ENCODE data around the gene SYNGAP1.

DNA sequence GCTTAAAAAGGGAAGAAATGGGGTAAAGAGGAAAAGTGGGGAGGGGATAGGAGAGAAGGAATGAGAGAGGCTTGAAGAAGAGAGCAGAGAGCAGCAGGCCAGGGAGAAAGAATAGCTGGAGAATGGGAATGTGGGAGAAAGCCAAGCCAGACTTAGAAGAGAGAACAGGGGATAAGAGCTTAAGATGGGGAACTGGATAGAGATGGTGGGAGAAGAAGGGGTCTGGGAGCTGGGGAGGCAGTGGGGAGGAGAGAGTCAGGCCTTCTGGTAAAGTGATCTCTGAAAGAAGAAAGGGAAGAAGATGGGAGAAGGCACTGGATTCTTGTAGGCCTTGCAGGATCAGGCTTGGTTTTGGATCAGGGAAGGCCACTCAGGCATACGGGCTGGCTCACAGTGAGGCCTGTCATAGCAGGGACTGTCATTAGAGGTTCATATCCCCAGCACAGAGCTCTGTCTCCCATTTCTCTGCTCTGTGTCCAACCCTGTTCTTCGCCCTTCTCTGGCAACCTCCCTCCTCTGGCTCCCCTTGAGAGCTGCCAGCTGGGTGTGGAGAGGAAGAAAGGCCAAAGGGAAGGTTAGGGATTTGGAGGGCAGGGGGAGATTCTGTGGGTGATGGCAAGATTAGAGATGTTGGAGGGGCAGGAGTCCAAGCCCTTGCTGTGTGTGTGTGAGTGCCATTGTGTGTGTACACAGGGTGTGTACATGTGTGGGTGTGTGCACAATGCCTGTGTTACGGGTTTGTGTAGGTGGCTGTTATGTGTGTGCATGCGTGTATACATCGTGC, 9.3 kb downstream of the SYNGAP1 start:
- TF ChIP-seq, protein P1, sequence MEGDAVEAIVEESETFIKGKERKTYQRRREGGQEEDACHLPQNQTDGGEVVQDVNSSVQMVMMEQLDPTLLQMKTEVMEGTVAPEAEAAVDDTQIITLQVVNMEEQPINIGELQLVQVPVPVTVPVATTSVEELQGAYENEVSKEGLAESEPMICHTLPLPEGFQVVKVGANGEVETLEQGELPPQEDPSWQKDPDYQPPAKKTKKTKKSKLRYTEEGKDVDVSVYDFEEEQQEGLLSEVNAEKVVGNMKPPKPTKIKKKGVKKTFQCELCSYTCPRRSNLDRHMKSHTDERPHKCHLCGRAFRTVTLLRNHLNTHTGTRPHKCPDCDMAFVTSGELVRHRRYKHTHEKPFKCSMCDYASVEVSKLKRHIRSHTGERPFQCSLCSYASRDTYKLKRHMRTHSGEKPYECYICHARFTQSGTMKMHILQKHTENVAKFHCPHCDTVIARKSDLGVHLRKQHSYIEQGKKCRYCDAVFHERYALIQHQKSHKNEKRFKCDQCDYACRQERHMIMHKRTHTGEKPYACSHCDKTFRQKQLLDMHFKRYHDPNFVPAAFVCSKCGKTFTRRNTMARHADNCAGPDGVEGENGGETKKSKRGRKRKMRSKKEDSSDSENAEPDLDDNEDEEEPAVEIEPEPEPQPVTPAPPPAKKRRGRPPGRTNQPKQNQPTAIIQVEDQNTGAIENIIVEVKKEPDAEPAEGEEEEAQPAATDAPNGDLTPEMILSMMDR (conservative IDR thresholded peaks at IDR 0.05; ENCODE audit: low read depth, low read length): no peak
- TF ChIP-seq CEBPB (IDR thresholded peaks at IDR 0.05; ENCODE audit: low read depth, low read length) (no peak), CHD1 (IDR thresholded peaks at IDR 0.05; ENCODE audit: low read depth, low read length) (no peak), RCOR1 (IDR thresholded peaks at IDR 0.05; ENCODE audit: insufficient replicate concordance, low read length) (no peak), RAD21 (IDR thresholded peaks at IDR 0.05; ENCODE audit: low read length) (no peak)
- TF ChIP-seq, protein P2, sequence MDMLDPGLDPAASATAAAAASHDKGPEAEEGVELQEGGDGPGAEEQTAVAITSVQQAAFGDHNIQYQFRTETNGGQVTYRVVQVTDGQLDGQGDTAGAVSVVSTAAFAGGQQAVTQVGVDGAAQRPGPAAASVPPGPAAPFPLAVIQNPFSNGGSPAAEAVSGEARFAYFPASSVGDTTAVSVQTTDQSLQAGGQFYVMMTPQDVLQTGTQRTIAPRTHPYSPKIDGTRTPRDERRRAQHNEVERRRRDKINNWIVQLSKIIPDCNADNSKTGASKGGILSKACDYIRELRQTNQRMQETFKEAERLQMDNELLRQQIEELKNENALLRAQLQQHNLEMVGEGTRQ (IDR thresholded peaks at IDR 0.05; ENCODE audit: low read depth, low read length): no peak
